M059J (cell line): ENCODE data around the gene TBC1D9B. TPM values are rescaled to one million over a fixed set of nuclear protein-coding genes. Genes with fewer than 3 reads are reported as not detected.

Experiments used
- DNase-seq: peaks from one replicate; pipeline ENCODE4 v3.0.0-alpha.2; 2012; ENCODE audit warnings: low read depth
- total RNA-seq: library from RNA; depleted of rRNA; stranded (reverse); fragments of >200 nt; shearing (Covaris generic); gene quantifications from 2 replicates; pipeline ENCODE4 v1.2.3, GENCODE V29; 2014

Gene TBC1D9B
- total RNA-seq, 1 experiment from 2014 or later = 62.4 TPM

- DNase-seq = no peak
These were observed 37.2 kb downstream of the TBC1D9B start for GRCh38 chr5:179870403-179870903.

- no peak for DNase-seq
These were observed 37.9 kb downstream of the TBC1D9B start for GRCh38 chr5:179869641-179870402.

GRCh38 chr5:179869101-179869500, 38.6 kb downstream of the TBC1D9B start:
- no peak for DNase-seq

- no peak for DNase-seq
These were observed 39.2 kb downstream of the TBC1D9B start for GRCh38 chr5:179868541-179868940.

GRCh38 chr5:179867476-179867875, 40.2 kb downstream of the TBC1D9B start:
- no peak for DNase-seq

GRCh38 chr5:179867079-179867465, 40.6 kb downstream of the TBC1D9B start:
- no peak for DNase-seq

- peak; percentile 9 for DNase-seq
These were observed 41.2 kb downstream of the TBC1D9B start for GRCh38 chr5:179866241-179867078.

- DNase-seq = no peak
These were observed 42.0 kb downstream of the TBC1D9B start for GRCh38 chr5:179865491-179866240.

GRCh38 chr5:179864686-179865085, 43.0 kb downstream of the TBC1D9B start:
- no peak for DNase-seq

GRCh38 chr5:179863449-179864085, 44.1 kb downstream of the TBC1D9B start:
- DNase-seq = no peak

GRCh38 chr5:179862891-179863290, 44.8 kb downstream of the TBC1D9B start:
- DNase-seq = no peak

- no peak for DNase-seq
These were observed 45.4 kb downstream of the TBC1D9B start for GRCh38 chr5:179862296-179862695.

- no peak for DNase-seq
These were observed 47.4 kb downstream of the TBC1D9B start for GRCh38 chr5:179860301-179860700.

- DNase-seq = peak; percentile 95
These were observed 48.9 kb downstream of the TBC1D9B start, which contains the start of gene MRNIP for GRCh38 chr5:179858586-179859427. Gene MRNIP (minus strand): TSS chr5:179858817. CDS start chr5:179858796, 21 bp downstream.

- DNase-seq = peak; percentile 47
These were observed 49.5 kb downstream of the TBC1D9B start for GRCh38 chr5:179858241-179858585.

GRCh38 chr5:179854356-179854755, 53.3 kb downstream of the TBC1D9B start:
- DNase-seq = no peak

GRCh38 chr5:179852993-179853547, 54.6 kb downstream of the TBC1D9B start:
- DNase-seq = no peak

GRCh38 chr5:179841621-179842020, 66.1 kb downstream of the TBC1D9B start:
- DNase-seq = no peak

GRCh38 chr5:179840766-179841165, 66.9 kb downstream of the TBC1D9B start:
- no peak for DNase-seq

GRCh38 chr5:179840321-179840720, 67.4 kb downstream of the TBC1D9B start:
- DNase-seq = no peak
